Glutamatergic neuron (in vitro differentiated cells): ENCODE data around the gene MINDY4. TPM values are rescaled to one million over a fixed set of nuclear protein-coding genes. Genes with fewer than 3 reads are reported as not detected.

ENCODE experiments used
- DNase-seq: peaks from one replicate; pipeline ENCODE4 v3.0.0; 2022
- H3K27ac Mint-ChIP-seq: one replicate; pipeline ENCODE4 v1.8.0; 2020; ENCODE audit warnings: mild to moderate bottlenecking, mixed read lengths, inconsistent platforms; ENCODE audit not compliant: unreplicated experiment
- H3K27me3 Mint-ChIP-seq: one replicate; pipeline ENCODE4 v1.8.0; 2020; ENCODE audit warnings: mild to moderate bottlenecking, moderate library complexity, mixed read lengths, inconsistent platforms; ENCODE audit not compliant: unreplicated experiment
- H3K36me3 Mint-ChIP-seq: one replicate; pipeline ENCODE4 v1.8.0; 2020; ENCODE audit warnings: mild to moderate bottlenecking, mixed read lengths, inconsistent platforms; ENCODE audit not compliant: unreplicated experiment
- H3K4me1 Mint-ChIP-seq: one replicate; pipeline ENCODE4 v1.8.0; 2020; ENCODE audit warnings: mild to moderate bottlenecking, low read depth, mixed read lengths, inconsistent platforms; ENCODE audit not compliant: unreplicated experiment
- H3K4me3 Mint-ChIP-seq: one replicate; pipeline ENCODE4 v1.8.0; 2020; ENCODE audit warnings: mild to moderate bottlenecking, mixed read lengths, inconsistent platforms; ENCODE audit not compliant: unreplicated experiment
- H3K9me3 Mint-ChIP-seq: one replicate; pipeline ENCODE4 v1.8.0; 2020; ENCODE audit warnings: mild to moderate bottlenecking, moderate library complexity, mixed read lengths, inconsistent platforms; ENCODE audit not compliant: unreplicated experiment
- total RNA-seq: library from RNA; stranded (reverse); fragmentation: NEBNext Ultra II Directional; extraction: Animal tissue kit (Norgen Biotek cat#: 25700); gene quantifications from one replicate; pipeline ENCODE4 v1.2.1, GENCODE V29; 2021; ENCODE audit not compliant: unreplicated experiment
- TF ChIP-seq, protein P1 (sequence below): fragments of 200-600 bp; sonication (generic); IDR thresholded peaks from one replicate; pipeline ENCODE4 v1.5.0; 2021; ENCODE audit not compliant: partially characterized antibody, unreplicated experiment

Gene MINDY4
- total RNA-seq, 1 donor from 2014 or later: 2.3 TPM

DNA sequence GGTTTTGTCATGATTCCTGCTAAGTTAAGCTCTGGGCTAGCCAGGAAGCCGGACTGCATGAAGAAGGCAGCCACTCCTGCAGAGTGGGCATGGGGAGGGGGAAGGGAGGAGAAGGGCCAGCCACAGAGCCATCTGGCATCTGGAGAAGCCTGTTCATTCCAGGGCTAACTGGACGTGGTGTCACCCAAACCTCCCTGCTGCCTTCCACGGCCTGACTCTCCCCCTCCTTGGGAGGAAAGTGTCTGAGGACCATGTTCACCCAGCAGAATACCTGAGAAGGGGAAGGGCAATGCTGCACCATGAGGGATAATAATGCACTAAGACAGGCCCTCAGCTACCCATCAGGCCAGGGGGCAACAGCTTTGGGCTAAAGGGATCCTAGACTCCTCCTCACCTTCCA is 155.8 kb downstream of the MINDY4 start:
- peaks cover 4% of the 10 kb centered on the region for H3K4me1 Mint-ChIP-seq
- H3K27ac Mint-ChIP-seq: no peak overlapping the region
- H3K27me3 Mint-ChIP-seq: peaks cover 8% of the 10 kb centered on the region
- TF ChIP-seq, protein P1, sequence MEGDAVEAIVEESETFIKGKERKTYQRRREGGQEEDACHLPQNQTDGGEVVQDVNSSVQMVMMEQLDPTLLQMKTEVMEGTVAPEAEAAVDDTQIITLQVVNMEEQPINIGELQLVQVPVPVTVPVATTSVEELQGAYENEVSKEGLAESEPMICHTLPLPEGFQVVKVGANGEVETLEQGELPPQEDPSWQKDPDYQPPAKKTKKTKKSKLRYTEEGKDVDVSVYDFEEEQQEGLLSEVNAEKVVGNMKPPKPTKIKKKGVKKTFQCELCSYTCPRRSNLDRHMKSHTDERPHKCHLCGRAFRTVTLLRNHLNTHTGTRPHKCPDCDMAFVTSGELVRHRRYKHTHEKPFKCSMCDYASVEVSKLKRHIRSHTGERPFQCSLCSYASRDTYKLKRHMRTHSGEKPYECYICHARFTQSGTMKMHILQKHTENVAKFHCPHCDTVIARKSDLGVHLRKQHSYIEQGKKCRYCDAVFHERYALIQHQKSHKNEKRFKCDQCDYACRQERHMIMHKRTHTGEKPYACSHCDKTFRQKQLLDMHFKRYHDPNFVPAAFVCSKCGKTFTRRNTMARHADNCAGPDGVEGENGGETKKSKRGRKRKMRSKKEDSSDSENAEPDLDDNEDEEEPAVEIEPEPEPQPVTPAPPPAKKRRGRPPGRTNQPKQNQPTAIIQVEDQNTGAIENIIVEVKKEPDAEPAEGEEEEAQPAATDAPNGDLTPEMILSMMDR: no peak
- DNase-seq: no peak
- H3K4me3 Mint-ChIP-seq: no peak overlapping the region
- H3K36me3 Mint-ChIP-seq: no peaks in the 10 kb centered on the region
- peaks cover 1% of the 10 kb centered on the region for H3K9me3 Mint-ChIP-seq

DNA sequence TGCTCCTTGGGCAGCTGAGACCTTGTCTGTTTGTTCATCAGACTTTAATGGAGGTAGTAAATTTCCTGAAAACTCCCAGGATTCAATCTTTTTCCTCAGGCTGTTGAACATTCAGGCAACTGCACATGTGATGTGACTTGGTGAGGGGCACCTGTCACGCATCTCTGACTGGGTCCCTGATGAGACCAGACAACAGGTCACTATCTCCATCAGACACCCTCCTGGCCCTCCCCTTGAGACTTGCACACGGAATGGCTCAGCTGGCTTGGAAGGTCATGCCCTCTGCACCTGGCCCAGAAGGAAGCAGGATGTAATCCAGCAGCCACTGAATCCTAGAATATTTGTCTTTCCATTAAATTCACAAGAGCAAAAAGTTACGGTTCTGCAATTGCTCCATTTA is 156.3 kb downstream of the MINDY4 start:
- Mint-ChIP-seq H3K27me3 (peaks cover 11% of the 10 kb centered on the region), H3K36me3 (no peaks in the 10 kb centered on the region), H3K4me3 (no peak overlapping the region), H3K27ac (no peak overlapping the region), H3K9me3 (peaks cover 3% of the 10 kb centered on the region), H3K4me1 (peaks cover 4% of the 10 kb centered on the region)
- DNase-seq: no peak
- TF ChIP-seq, protein P1: no peak

DNA sequence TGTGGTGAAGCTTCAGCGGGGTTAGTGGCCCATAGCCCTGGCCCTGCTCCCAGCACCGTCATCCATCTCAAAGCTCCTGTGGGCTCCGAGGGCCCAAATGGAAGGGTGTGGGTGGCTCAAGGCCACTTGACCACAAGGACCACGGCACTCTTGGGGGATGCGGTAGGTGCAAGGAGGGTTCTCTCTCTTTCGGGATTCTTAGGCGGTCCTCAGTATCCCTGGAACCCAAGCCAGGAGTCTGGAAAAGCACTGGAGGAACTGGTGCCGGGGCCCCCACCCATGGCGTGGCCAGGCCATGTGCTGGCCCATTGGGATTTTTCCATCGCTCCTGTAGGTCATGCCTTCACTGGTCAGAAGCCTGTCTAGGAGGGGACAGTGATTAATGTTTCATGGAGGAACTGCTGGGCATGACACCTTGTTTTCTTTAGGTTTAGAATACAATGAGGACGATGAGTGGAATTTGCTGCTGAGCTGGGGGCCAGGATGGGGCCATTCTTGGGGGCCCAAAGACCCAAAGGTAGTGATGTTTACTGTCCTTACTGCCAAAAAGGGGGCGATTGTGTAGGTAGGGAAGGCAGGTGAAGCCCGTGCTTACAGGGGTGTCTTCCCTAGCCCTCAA is 157.1 kb downstream of the MINDY4 start:
- Mint-ChIP-seq H3K4me3 (no peak overlapping the region), H3K4me1 (peaks cover 4% of the 10 kb centered on the region), H3K27ac (no peak overlapping the region), H3K9me3 (peaks cover 3% of the 10 kb centered on the region), H3K27me3 (peaks cover 11% of the 10 kb centered on the region), H3K36me3 (no peaks in the 10 kb centered on the region)
- DNase-seq: no peak
- TF ChIP-seq, protein P1: no peak

DNA sequence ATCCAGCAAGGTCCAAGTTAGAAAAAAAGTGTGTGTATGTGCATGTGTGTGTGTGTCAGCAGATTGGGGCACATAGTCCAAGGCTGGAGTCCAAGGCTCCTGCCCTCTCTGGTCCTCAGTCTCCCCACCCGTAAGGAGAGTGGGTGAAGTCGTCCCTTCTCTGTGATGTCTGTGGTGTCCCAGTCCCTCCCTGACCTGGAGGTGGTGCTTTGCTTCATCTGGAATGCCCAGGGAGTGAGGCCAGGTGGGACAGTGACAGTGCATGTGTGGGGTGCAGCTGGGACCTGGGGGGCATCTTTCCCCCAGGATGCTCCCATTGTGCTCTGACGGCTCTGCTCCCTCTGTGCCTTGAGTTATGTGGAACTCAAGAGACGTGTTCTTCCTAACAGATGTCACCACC is 158.5 kb downstream of the MINDY4 start:
- H3K4me1 Mint-ChIP-seq: peaks cover 7% of the 10 kb centered on the region
- no peak overlapping the region for H3K27ac Mint-ChIP-seq

DNA sequence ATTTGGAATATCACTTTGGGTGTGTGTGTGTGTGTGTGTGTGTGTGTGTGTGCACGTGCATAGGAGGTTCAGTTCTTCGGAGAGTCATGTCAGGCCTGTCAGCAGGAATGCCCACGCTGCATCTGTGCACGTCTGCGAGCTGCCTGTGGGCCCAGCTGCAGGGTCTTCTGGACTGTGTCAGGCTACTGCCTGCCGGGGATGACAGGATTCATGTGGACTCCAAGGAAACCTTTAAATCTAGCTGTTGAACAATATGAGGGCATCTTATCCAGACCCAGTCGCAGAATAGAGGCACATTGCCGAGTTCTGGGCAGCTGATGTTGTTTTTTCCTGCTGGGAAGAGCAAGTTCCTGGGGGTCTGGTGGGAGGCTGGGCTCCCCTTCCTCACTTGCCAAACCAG is 159.4 kb downstream of the MINDY4 start:
- DNase-seq: no peak
- Mint-ChIP-seq H3K27me3 (peaks cover 14% of the 10 kb centered on the region), H3K9me3 (peaks cover 3% of the 10 kb centered on the region), H3K4me3 (no peak overlapping the region), H3K27ac (peak overlapping the region; percentile 48), H3K4me1 (peaks cover 7% of the 10 kb centered on the region), H3K36me3 (no peaks in the 10 kb centered on the region)
- TF ChIP-seq, protein P1: no peak

More for the DNA sequence above, 158.5 kb downstream of the MINDY4 start:
- TF ChIP-seq, protein P1: no peak
- no peaks in the 10 kb centered on the region for H3K36me3 Mint-ChIP-seq
- DNase-seq: no peak
- no peak overlapping the region for H3K4me3 Mint-ChIP-seq
- peaks cover 8% of the 10 kb centered on the region for H3K27me3 Mint-ChIP-seq
- peaks cover 3% of the 10 kb centered on the region for H3K9me3 Mint-ChIP-seq
